SK-N-MC (cell line): ENCODE data around the gene LGALS1.
A peak's percentile ranks its signal among the peaks of the same experiment; 100 is the strongest.
"Not testable (repeated sequence)": the region's sequence is repeated elsewhere in the genome, so short reads cannot be mapped to it uniquely, and the experiment has no call there.

Source experiments
- DNase-seq: peaks from one replicate; pipeline ENCODE4 v3.0.0-alpha.2; 2011; ENCODE audit warnings: low read depth, low spot score
- H3K27ac ChIP-seq: fragments of 200-600 bp; sonication (generic); 2 replicates; pipeline ENCODE4 v1.5.1; 2016; ENCODE audit warnings: mixed run types
- H3K36me3 ChIP-seq: fragments of 200-600 bp; sonication (generic); 2 replicates; pipeline ENCODE4 v1.6.1; 2017; ENCODE audit warnings: antibody characterized with exemption, low read length, mixed read lengths; ENCODE audit not compliant: insufficient read depth
- H3K4me3 ChIP-seq: fragments of 200-600 bp; sonication (generic); 2 replicates; pipeline ENCODE4 v1.5.1; 2016
- H3K9ac ChIP-seq: fragments of 200-600 bp; sonication (generic); 2 replicates; pipeline ENCODE4 v1.8.0; 2017; ENCODE audit warnings: mixed run types, mixed read lengths; ENCODE audit not compliant: insufficient read length
- H3K9me3 ChIP-seq: fragments of 200-600 bp; sonication (generic); 2 replicates; pipeline ENCODE4 v1.6.1; 2017; ENCODE audit warnings: low read depth, mild to moderate bottlenecking, antibody characterized with exemption, low read length, moderate library complexity, mixed read lengths
- EZH2 ChIP-seq: fragments of 200-600 bp; sonication (generic); IDR thresholded peaks from one replicate; pipeline ENCODE4 v1.6.1; 2017; ENCODE audit warnings: antibody characterized with exemption
- FOXP2 ChIP-seq: optimal IDR thresholded peaks from 2 replicates; pipeline ENCODE3; 2011; ENCODE audit warnings: mild to moderate bottlenecking, moderate library complexity; ENCODE audit not compliant: insufficient read depth; ENCODE audit errors: extremely low read length, control extremely low read depth
- POLR2AphosphoS5 ChIP-seq: IDR thresholded peaks from 2 replicates; pipeline ENCODE4 v1.6.1; 2012; ENCODE audit warnings: mild to moderate bottlenecking, low read depth, low read length, borderline replicate concordance

The LGALS1 gene

GRCh38 chr22:37715760-37716159 is 40.3 kb downstream of the LGALS1 start:
- H3K9me3 ChIP-seq = no peaks in the 10 kb centered on the region
- H3K27ac ChIP-seq = no peak overlapping the region
- no peaks in the 10 kb centered on the region for H3K36me3 ChIP-seq
- no peak overlapping the region for H3K4me3 ChIP-seq
- no peak for DNase-seq
- TF ChIP-seq FOXP2 (no peak), POLR2AphosphoS5 (no peak), EZH2 (no peak)
- no peak overlapping the region for H3K9ac ChIP-seq

GRCh38 chr22:37716708-37717107 is 41.3 kb downstream of the LGALS1 start:
- DNase-seq = no peak
- Histone ChIP-seq H3K27ac (no peak overlapping the region), H3K36me3 (no peaks in the 10 kb centered on the region), H3K4me3 (no peak overlapping the region), H3K9me3 (no peaks in the 10 kb centered on the region), H3K9ac (no peak overlapping the region)
- TF ChIP-seq POLR2AphosphoS5 (no peak), EZH2 (no peak), FOXP2 (no peak)

- not testable (repeated sequence) for H3K4me3 ChIP-seq, H3K36me3 ChIP-seq, H3K9me3 ChIP-seq, DNase-seq, H3K9ac ChIP-seq, H3K27ac ChIP-seq
Measured at GRCh38 chr22:37717235-37717634, 41.8 kb downstream of the LGALS1 start.

GRCh38 chr22:37717746-37718305 is 42.4 kb downstream of the LGALS1 start:
- not testable (repeated sequence) for H3K36me3 ChIP-seq, H3K9ac ChIP-seq, H3K27ac ChIP-seq, H3K4me3 ChIP-seq, DNase-seq, H3K9me3 ChIP-seq

GRCh38 chr22:37725551-37726240 is 50.3 kb downstream of the LGALS1 start:
- no peak overlapping the region for H3K4me3 ChIP-seq
- no peak overlapping the region for H3K27ac ChIP-seq
- TF ChIP-seq EZH2 (no peak), FOXP2 (no peak), POLR2AphosphoS5 (no peak)
- no peak for DNase-seq
- no peak overlapping the region for H3K9ac ChIP-seq
- H3K9me3 ChIP-seq = no peaks in the 10 kb centered on the region
- H3K36me3 ChIP-seq = no peaks in the 10 kb centered on the region

- H3K36me3 ChIP-seq = no peaks in the 10 kb centered on the region
- no peak overlapping the region for H3K9ac ChIP-seq
- H3K27ac ChIP-seq = no peak overlapping the region
- no peak for DNase-seq
- H3K9me3 ChIP-seq = no peaks in the 10 kb centered on the region
- TF ChIP-seq FOXP2 = no peak
- TF ChIP-seq EZH2 = no peak
- no peak for TF ChIP-seq POLR2AphosphoS5
- H3K4me3 ChIP-seq = no peak overlapping the region
Measured at GRCh38 chr22:37726241-37726887, 50.9 kb downstream of the LGALS1 start.

- peak overlapping the region; percentile 16 for H3K4me3 ChIP-seq
Measured at GRCh38 chr22:37728620-37729019, 53.2 kb downstream of the LGALS1 start.

More at GRCh38 chr22:37728620-37729019, 53.2 kb downstream of the LGALS1 start:
- H3K9me3 ChIP-seq = no peaks in the 10 kb centered on the region
- H3K9ac ChIP-seq = peak overlapping the region; percentile 66
- TF ChIP-seq FOXP2 (no peak), POLR2AphosphoS5 (no peak), EZH2 (no peak)
- no peak for DNase-seq
- H3K36me3 ChIP-seq = no peaks in the 10 kb centered on the region
- H3K27ac ChIP-seq = peak overlapping the region; percentile 92
